GM12878 (cell line): ENCODE data around the gene TIPARP. TPM values are rescaled to one million over a fixed set of nuclear protein-coding genes. Genes with fewer than 3 reads are reported as not detected.
A peak's percentile ranks its signal among the peaks of the same experiment; 100 is the strongest.

Source experiments
- ATAC-seq: fragments of 200-7000 bp; cut with Tn5 transposase; 3 replicates; pipeline ENCODE4 v1.9.1; 2020; ENCODE audit warnings: mild to moderate bottlenecking, moderate library complexity
- BruUV-seq: library from RNA; stranded (reverse); fragments of 400-500 nt; replicated peaks from 2 replicates; lab custom pipeline; 2021; lab: Mats Ljungman, UMichigan
- CTCF ChIA-PET: fragments of 300-600 bp; sonication (Branson Sonifier 250); formaldehyde crosslinking; extraction: SDS; loops from one replicate; lab custom pipeline; 2021; ENCODE audit warnings: inconsistent platforms; lab: Yijun Ruan, JAX
- POLR2A ChIA-PET: fragments of 350-600 bp; formaldehyde crosslinking; extraction: SDS; loops from one replicate; lab custom pipeline; 2021; ENCODE audit warnings: inconsistent platforms; lab: Charles Lee
- RAD21 ChIA-PET: fragments of 300-600 bp; sonication (Branson Sonifier 250); formaldehyde crosslinking; loops from one replicate; lab custom pipeline; 2023; ENCODE audit warnings: antibody characterized with exemption; ENCODE audit not compliant: unreplicated experiment; lab: Charles Lee
- SMC1A ChIA-PET: fragments of 300-600 bp; sonication (Branson Sonifier 250); formaldehyde crosslinking; loops from one replicate; lab custom pipeline; 2023; ENCODE audit not compliant: unreplicated experiment, uncharacterized antibody; lab: Charles Lee
- DNase-seq: peaks from one replicate; pipeline ENCODE4 v3.0.0-alpha.2; 2011; ENCODE audit warnings: low read depth, low spot score
- FAIRE-seq: peaks from 3 replicates; lab custom pipeline; 2011; peaks lifted over from hg19 to GRCh38; lab: Jason Lieb, UNC
- H2AFZ ChIP-seq: 2 replicates; pipeline ENCODE4 v1.6.0; 2011; ENCODE audit warnings: low read depth, low read length, control low read depth; ENCODE audit not compliant: control insufficient read depth
- H3K27ac ChIP-seq: 2 replicates; pipeline ENCODE4 v1.5.1; 2011; ENCODE audit warnings: control low read depth; ENCODE audit not compliant: control insufficient read depth, insufficient read depth
- H3K27me3 ChIP-seq, 2 experiments: replicated peaks in 1 of 2; 2 replicates each; pipeline versions ENCODE4 v1.6.0 to v1.6.1; 2011; ENCODE audit warnings: low read length in 1 of 2; ENCODE audit not compliant: control insufficient read depth in 2 of 2, insufficient read depth in 2 of 2
- H3K36me3 ChIP-seq, 2 experiments: 2 replicates each; pipeline ENCODE4 v1.5.1; 2011; ENCODE audit warnings: low read length in 1 of 2; ENCODE audit not compliant: control insufficient read depth in 2 of 2, insufficient read depth in 2 of 2
- H3K4me1 ChIP-seq: 2 replicates; pipeline ENCODE4 v1.6.1; 2011; ENCODE audit warnings: mild to moderate bottlenecking, low read length, moderate library complexity, mixed read lengths; ENCODE audit not compliant: control insufficient read depth, insufficient read depth
- H3K4me2 ChIP-seq: 2 replicates; pipeline ENCODE4 v1.6.0; 2011; ENCODE audit warnings: control low read depth; ENCODE audit not compliant: control insufficient read depth, insufficient read depth
- H3K4me3 ChIP-seq: fragments of 200-600 bp; sonication (generic); 2 replicates; pipeline ENCODE4 v1.5.1; 2016
- H3K79me2 ChIP-seq: 2 replicates; pipeline ENCODE4 v1.6.0; 2011; ENCODE audit warnings: low read length; ENCODE audit not compliant: control insufficient read depth, insufficient read depth
- H3K9ac ChIP-seq: 2 replicates; pipeline ENCODE4 v1.8.0; 2011; ENCODE audit warnings: low read length, control low read depth, mixed read lengths; ENCODE audit not compliant: control insufficient read depth, insufficient read depth
- H3K9me3 ChIP-seq: replicated peaks from 3 replicates; pipeline ENCODE4 v1.5.1; 2011; ENCODE audit warnings: mild to moderate bottlenecking, low read length; ENCODE audit not compliant: control insufficient read depth, insufficient read depth
- H4K20me1 ChIP-seq: 2 replicates; pipeline ENCODE4 v1.6.0; 2011; ENCODE audit not compliant: control insufficient read depth, insufficient read depth
- CREB1 ChIP-seq: IDR thresholded peaks from 2 replicates; pipeline ENCODE4 v1.6.1; 2012; ENCODE audit warnings: low read depth, mild to moderate bottlenecking, inconsistent platforms
- CREM ChIP-seq: IDR thresholded peaks from 2 replicates; pipeline ENCODE4 v1.6.1; 2014; ENCODE audit warnings: antibody characterized with exemption, low read depth
- GABPA ChIP-seq: IDR thresholded peaks from 2 replicates; pipeline ENCODE4 v1.6.1; 2014; ENCODE audit warnings: antibody characterized with exemption, low read depth, mild to moderate bottlenecking, inconsistent platforms
- HDGF ChIP-seq: fragments of 450-650 bp; IDR thresholded peaks from 2 replicates; pipeline ENCODE4 v1.6.1; 2016; ENCODE audit warnings: antibody characterized with exemption
- IKZF2 ChIP-seq, 2 experiments: fragments of 450-650 bp; IDR thresholded peaks; 2 replicates each; pipeline ENCODE4 v1.6.1; 2017; ENCODE audit warnings: mild to moderate bottlenecking in 2 of 2, moderate library complexity in 2 of 2
- JUNB ChIP-seq: IDR thresholded peaks from 2 replicates; pipeline ENCODE4 v1.6.1; 2016; ENCODE audit warnings: antibody characterized with exemption, mild to moderate bottlenecking
- KLF5 ChIP-seq: fragments of 450-650 bp; IDR thresholded peaks from 2 replicates; pipeline ENCODE4 v1.6.1; 2014; ENCODE audit warnings: mild to moderate bottlenecking; ENCODE audit not compliant: partially characterized antibody
- NR2F1 ChIP-seq: fragments of 450-650 bp; conservative IDR thresholded peaks from 2 replicates; pipeline ENCODE4 v1.6.1; 2017; ENCODE audit warnings: mild to moderate bottlenecking
- PAX5 ChIP-seq: IDR thresholded peaks from 2 replicates; pipeline ENCODE4 v1.6.1; 2011; ENCODE audit warnings: low read depth, low read length, borderline replicate concordance
- RBBP5 ChIP-seq: fragments of 200-600 bp; sonication (generic); conservative IDR thresholded peaks from 2 replicates; pipeline ENCODE4 v1.6.1; 2016
- SMARCA5 ChIP-seq: fragments of 450-650 bp; IDR thresholded peaks from 2 replicates; pipeline ENCODE4 v1.6.1; 2017; ENCODE audit warnings: mild to moderate bottlenecking
- SUZ12 ChIP-seq: fragments of 200-600 bp; sonication (generic); IDR thresholded peaks from one replicate; pipeline ENCODE4 v1.6.1; 2018; ENCODE audit warnings: antibody characterized with exemption, mild to moderate bottlenecking; ENCODE audit not compliant: unreplicated experiment
- TCF7 ChIP-seq: IDR thresholded peaks from 2 replicates; pipeline ENCODE4 v1.6.1; 2014; ENCODE audit warnings: antibody characterized with exemption, borderline replicate concordance
- ZBED1 ChIP-seq: IDR thresholded peaks from 2 replicates; pipeline ENCODE4 v1.6.1; 2016; ENCODE audit warnings: borderline replicate concordance
- ZNF622 ChIP-seq: fragments of 450-650 bp; IDR thresholded peaks from 2 replicates; pipeline ENCODE4 v1.6.1; 2017; ENCODE audit warnings: mild to moderate bottlenecking, inconsistent platforms
- ZZZ3 ChIP-seq: IDR thresholded peaks from 2 replicates; pipeline ENCODE4 v1.6.1; 2011; ENCODE audit warnings: low read depth; ENCODE audit not compliant: control insufficient read depth, insufficient read length
- WGBS: methylation state at CpG from one replicate; pipeline ENCODE4 v1.1.6; 2016; ENCODE audit warnings: low lambda C conversion rate; ENCODE audit not compliant: insufficient replicate concordance, insufficient coverage; ENCODE audit errors: missing lambda C conversion rate; 5-methylcytosine and 5-hydroxymethylcytosine counted together
- in situ Hi-C: fragments of 300-500 bp; cut with MboI; formaldehyde crosslinking; loops from 9 replicates; pipeline ENCODE4 v1.14.3; 2018; ENCODE audit warnings: mixed read lengths
- intact Hi-C: fragments of 100-400 bp; cut with micrococcal nuclease; formaldehyde crosslinking; loops from one replicate; pipeline ENCODE4 v1.14.2; 2022; ENCODE audit not compliant: unreplicated experiment
- polyA plus RNA-seq, 11 experiments: library from polyadenylated mRNA; depleted of rRNA in 4 of 11; unstranded in 6 of 11; stranded (reverse) in 5 of 11; fragments of >200 nt; fragmentation: Nextera tagmentation in 4 of 11; fragmentation: Illumina TruSeq in 1 of 11; extraction: Ambion mirVana in 4 of 11; extraction: Trizol in 1 of 11; gene quantifications; 1 replicate in 1 of 11; 2 replicates in 10 of 11; pipeline versions ENCODE4 v1.2.1 to v1.2.3, GENCODE V29; 2011 to 2016; ENCODE audit warnings: inconsistent platforms in 2 of 11, missing spikeins in 2 of 11, low read depth in 1 of 11
- total RNA-seq, 4 experiments: library from RNA; depleted of rRNA in 3 of 4; stranded (reverse); fragments of >200 nt in 3 of 4; fragmentation: Illumina TruSeq in 1 of 4; extraction: Trizol in 1 of 4; gene quantifications; 2 replicates each; pipeline versions ENCODE4 v1.2.1 to v1.2.3, GENCODE V29; 2013 to 2021

Gene TIPARP
- total and polyA plus RNA-seq, 10 of the 15 experiments (the other 5 are each of a cell fraction or from before 2014, with no cell fraction given): 3.2 to 21.5 (median 12.0) TPM

DNA sequence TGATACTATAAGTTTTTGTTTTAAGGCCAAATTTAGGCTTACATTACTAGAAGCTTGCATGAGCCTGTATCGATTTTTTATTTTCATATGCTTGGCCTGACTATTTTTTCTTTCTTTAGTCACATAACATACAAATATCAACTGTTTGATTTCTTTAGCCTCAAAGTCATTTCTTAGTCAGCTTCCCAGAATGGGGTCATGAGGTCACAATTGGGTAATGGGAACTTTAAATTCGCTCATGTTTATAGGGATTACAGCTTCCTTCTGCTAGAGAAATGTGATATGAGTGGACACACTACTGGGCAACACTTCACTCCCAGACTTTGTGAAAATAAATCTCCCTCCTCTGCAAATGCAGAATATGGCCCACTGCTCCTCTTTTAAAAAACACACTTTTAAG, 9.1 kb upstream of the TIPARP start (continued):
- TF ChIP-seq CREB1: peak; percentile 67; the same call in 1 of the 2 replicates
- no peak for TF ChIP-seq ZNF622
- TF ChIP-seq CREM: 0 out of 2 replicates have a peak, but pooled peaks have one; percentile 39
- TF ChIP-seq NR2F1: peak; percentile 79
- 0 out of 2 replicates have a peak, but pooled peaks have one; percentile 53 for TF ChIP-seq SMARCA5
- peak; percentile 7 to 30; a peak in 1 of 4 replicates for TF ChIP-seq IKZF2 (IDR thresholded peaks at IDR 0.05)
- 0 out of 2 replicates have a peak, but pooled peaks have one; percentile 4 for TF ChIP-seq ZBED1
- no peak for TF ChIP-seq PAX5
- TF ChIP-seq HDGF: no peak
- no peak for TF ChIP-seq KLF5
- 0 out of 2 replicates have a peak, but pooled peaks have one; percentile 5 for TF ChIP-seq GABPA
- peak; percentile 50 for TF ChIP-seq JUNB
- TF ChIP-seq RBBP5: no peak

DNA sequence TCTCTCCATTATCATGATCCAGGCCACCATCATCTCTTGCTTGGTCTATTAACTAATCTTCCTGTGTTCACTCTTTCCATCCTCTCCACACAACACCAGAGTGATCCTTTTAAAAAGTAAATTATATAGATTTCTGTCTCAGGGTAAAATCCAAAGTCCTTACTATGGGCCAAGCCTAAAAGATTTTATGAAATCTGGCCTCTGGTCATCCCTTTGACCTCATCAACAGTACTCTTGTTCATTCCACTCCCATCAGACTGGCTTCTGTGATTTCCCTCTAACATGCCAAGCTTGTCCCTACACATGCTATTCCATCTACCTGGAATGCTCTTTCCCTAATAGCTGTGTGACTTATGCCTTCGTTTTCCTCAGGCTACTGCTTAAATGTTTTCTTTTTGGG, 8.3 kb upstream of the TIPARP start:
- Histone ChIP-seq H3K4me2 (no peak overlapping the region), H3K27ac (peak overlapping the region; percentile 97), H3K9me3 (no peaks in the 10 kb centered on the region), H3K9ac (no peak overlapping the region), H3K4me3 (no peak overlapping the region), H3K79me2 (no peaks in the 10 kb centered on the region), H4K20me1 (no peaks in the 10 kb centered on the region), H3K4me1 (peaks cover 50% of the 10 kb centered on the region), H3K36me3 (no peaks in the 10 kb centered on the region), H2AFZ (0 out of 2 replicates have a peak overlapping the region, but pooled peaks have one; percentile 1), H3K27me3 (no peaks in the 10 kb centered on the region)
- ATAC-seq (no peak), DNase-seq (no peak), FAIRE-seq (no peak)
- BruUV-seq: no TSS peak
- intact Hi-C loops: no loop called here
- CTCF ChIA-PET: interaction anchor here (1.0 to 2.1 kb wide), 5 partner anchors 12 to 411 kb away, joined by 3 to 7 read pairs (median 4); no protein-coding TSS in a partner anchor
- RAD21 ChIA-PET: interaction anchor here (0.7 to 3.5 kb wide), 8 partner anchors 10 to 422 kb away, joined by 3 to 28 read pairs (median 8); partner anchors contain the start of gene SSR3
- POLR2A ChIA-PET: interaction anchor here (1.0 to 3.9 kb wide), 4 partner anchors 11 to 423 kb away, joined by 6 to 22 read pairs (median 16); partner anchors contain the start of gene SSR3
- WGBS: 81% methylated on average over 1 of the region's 1 CpG
- SMC1A ChIA-PET: interaction anchor here (1.7 to 5.2 kb wide), 5 partner anchors 11 to 423 kb away, joined by 4 to 46 read pairs (median 19); partner anchors contain the start of gene SSR3
- in situ Hi-C loops: loop anchor here (5.0 kb wide), 1 partner anchor 119 kb away; no protein-coding TSS in a partner anchor
- TF ChIP-seq SUZ12: no peak
- TF ChIP-seq IKZF2 (IDR thresholded peaks at IDR 0.05): 0 out of 4 replicates have a peak, but pooled peaks of 1 of the 2 experiments have one; percentile 13
- no peak for TF ChIP-seq TCF7
- TF ChIP-seq ZZZ3: no peak
